ENCODE measurements around the gene BRAT1.
"Not testable (repeated sequence)": the region's sequence is repeated elsewhere in the genome, so short reads cannot be mapped to it uniquely, and the experiment has no call there.

DNA sequence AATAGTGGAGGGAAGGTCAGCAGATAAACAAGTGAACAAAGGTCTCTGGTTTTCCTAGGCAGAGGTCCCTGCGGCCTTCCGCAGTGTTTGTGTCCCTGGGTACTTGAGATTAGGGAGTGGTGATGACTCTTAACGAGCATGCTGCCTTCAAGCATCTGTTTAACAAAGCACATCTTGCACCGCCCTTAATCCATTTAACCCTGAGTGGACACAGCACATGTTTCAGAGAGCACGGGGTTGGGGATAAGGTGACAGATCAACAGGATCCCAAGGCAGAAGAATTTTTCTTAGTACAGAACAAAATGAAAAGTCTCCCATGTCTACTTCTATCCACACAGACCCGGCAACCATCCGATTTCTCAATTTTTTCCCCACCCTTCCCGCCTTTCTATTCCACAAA, 21.8 kb downstream of the BRAT1 start:
- not testable (repeated sequence) for TF ChIP-seq EZH2phosphoT487 (IDR thresholded peaks at IDR 0.05; ENCODE audit: borderline replicate concordance, low read length)
- TF ChIP-seq, protein P1, sequence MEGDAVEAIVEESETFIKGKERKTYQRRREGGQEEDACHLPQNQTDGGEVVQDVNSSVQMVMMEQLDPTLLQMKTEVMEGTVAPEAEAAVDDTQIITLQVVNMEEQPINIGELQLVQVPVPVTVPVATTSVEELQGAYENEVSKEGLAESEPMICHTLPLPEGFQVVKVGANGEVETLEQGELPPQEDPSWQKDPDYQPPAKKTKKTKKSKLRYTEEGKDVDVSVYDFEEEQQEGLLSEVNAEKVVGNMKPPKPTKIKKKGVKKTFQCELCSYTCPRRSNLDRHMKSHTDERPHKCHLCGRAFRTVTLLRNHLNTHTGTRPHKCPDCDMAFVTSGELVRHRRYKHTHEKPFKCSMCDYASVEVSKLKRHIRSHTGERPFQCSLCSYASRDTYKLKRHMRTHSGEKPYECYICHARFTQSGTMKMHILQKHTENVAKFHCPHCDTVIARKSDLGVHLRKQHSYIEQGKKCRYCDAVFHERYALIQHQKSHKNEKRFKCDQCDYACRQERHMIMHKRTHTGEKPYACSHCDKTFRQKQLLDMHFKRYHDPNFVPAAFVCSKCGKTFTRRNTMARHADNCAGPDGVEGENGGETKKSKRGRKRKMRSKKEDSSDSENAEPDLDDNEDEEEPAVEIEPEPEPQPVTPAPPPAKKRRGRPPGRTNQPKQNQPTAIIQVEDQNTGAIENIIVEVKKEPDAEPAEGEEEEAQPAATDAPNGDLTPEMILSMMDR (IDR thresholded peaks at IDR 0.05; ENCODE audit: low read depth, low read length, poor library complexity, severe bottlenecking): not testable (repeated sequence)

Data from DOHH2 (cell line).